ENCODE results near the gene LGALS7.
"Not testable (repeated sequence)": the region's sequence is repeated elsewhere in the genome, so short reads cannot be mapped to it uniquely, and the experiment has no call there.

LGALS7 gene

DNA sequence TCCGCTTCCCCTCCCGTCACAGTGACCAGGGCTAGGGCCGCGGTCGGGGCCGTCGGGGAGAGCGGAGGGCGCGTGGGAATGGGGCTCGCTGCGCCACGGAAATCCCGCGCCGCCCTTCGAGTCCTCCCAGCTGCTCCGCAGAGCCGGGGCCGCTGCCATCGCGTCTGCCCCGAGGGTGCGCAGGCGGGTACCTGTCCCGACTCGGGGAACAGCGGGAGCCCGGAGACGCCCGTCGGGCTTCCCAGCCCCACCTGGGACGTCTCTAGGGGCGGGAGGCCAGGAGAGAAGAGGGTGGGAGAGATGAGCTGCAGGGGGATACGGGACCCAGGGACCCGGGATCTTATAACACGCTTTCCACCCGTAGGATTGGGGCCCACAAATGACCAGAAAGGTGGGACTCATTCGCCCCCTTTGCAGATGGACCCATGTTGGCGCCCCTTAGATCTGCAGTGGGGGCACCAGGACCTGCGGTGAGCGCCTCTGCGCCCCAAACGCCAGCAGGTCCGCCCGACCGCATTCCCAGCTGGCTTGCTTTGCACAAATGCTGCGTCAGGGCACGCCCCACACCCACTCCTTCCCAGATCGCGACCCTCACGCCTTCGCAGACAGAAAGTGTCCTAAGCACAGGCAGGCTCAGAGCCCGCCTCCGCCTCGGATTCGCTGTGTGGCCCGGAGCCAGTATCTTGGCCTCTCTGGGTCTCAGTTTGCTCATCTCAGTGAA, 2.9 kb downstream of the LGALS7 start:
- not testable (repeated sequence) for DNase-seq

DNA sequence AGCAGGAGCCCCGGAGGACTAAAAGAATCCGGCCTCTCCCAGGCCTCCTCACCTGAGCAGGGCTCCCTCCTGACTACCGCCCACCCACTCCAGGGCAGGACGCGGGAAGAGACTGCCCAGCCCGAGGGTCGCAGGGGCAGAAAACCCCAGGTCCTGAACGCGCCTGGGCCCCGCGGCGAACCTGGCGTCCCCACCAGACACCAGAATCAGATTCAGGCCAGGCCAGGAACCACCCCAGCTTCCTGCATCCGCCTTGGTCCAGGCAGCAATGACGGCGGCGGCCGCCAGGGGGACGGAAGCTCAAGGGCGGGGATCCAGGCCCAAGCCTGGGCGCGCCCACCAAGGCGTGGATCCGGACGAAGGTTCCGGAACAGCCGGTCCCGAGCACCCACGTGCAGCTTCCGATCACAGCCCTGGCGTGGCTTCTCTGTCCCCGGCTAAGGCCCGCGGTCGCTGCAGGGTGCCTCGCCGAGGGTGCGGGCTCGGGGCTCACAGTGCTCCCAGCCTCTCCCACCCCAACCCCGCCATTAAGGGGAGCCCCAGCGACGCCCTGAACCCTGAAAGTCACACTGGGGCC, 3.6 kb downstream of the LGALS7 start:
- DNase-seq = no peak

DNA sequence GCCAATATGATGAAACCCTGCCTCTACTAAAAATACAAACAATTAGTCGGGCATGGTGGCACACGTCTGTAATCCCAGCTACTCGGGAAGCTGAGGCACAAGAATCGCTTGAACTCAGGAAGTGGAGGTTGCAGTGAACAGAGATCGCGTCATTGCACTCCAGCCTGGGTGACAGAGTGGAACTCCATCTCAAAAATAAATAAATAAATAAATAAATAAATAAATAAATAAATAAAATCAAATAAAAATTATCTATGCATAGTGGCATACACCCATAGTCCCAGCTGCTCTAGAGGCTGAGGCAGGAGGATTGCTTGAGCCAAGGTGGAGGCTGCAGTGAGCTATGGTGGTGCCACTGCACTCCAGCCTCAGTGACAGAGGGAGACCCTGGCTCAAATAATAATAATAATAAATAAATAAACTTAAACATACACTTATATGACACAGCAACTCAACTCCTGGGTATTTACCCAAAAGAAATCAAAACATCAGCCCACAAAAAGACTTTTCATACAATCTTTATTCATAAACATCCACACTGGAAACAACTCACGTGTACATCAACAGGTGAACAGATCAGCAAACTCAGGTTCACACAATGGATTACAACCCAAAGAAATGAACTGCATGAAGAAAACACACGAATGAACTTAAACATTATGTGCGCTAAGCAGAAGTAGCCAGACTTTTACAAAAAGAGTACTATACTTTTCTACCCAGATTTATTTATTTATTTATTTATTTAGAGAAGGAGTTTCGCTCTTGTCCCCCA, 6.9 kb downstream of the LGALS7 start:
- DNase-seq = no peak

DNA sequence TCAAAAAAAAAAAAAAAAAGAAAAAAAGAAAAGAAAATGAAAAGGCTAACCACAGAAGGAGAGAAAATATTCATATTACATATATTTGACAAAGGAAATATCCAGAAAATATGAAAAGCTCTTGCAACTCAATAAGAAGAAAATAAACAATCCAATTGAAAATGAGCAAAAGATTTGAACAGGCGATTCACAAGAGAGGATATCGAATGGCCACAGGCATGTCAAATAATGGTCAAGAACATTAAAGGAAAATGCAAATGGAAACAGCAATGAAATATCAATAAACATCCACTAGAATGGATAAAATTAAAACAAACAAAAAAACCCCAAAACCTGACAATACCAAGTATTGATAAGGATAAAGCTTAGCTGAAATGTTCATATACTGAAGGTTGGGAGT, 8.1 kb downstream of the LGALS7 start:
- DNase-seq = no peak

DNA sequence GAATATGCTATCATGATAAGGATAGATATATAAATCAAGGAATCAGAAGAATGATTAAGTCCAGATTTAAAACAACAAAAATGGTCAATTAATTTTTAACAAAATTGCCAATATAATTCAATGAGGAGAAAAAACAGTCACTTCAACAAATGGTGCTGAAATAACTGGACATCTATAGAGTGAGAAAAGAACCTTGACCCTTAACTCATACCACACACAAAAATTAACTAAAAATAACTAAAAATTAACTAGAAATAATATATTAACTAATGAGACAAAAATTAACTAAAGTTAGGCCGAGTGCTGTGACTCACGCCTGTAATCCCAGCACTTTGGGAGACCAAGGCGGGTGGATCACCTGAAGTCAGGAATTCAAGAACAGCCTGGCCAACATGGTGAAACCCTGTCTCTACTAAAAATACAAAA, 9.5 kb downstream of the LGALS7 start:
- DNase-seq = no peak

DNA sequence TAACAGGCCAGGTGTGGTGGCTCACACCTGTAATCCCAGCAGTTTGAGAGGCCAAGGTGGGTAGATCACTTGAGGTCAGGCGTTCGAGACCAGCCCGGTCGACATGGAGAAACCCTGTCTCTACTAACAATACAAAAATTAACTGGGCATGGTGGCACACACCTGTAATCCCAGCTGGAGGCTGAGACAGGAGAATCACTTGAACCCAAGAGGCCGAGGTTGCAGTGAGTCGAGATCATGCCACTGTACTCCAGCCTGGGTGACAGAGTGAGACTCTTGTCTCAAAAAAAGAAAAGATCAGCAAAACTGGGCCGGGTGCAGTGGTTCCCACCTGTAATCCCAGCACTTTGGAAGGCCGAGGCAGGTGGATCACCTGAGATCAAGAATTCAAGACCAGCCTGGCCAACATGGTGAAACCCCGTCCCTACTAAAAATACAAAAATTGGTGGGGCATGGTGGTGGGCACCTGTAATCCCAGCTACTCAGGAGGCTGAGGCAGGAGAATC, 11.4 kb downstream of the LGALS7 start:
- not testable (repeated sequence) for DNase-seq

DNA sequence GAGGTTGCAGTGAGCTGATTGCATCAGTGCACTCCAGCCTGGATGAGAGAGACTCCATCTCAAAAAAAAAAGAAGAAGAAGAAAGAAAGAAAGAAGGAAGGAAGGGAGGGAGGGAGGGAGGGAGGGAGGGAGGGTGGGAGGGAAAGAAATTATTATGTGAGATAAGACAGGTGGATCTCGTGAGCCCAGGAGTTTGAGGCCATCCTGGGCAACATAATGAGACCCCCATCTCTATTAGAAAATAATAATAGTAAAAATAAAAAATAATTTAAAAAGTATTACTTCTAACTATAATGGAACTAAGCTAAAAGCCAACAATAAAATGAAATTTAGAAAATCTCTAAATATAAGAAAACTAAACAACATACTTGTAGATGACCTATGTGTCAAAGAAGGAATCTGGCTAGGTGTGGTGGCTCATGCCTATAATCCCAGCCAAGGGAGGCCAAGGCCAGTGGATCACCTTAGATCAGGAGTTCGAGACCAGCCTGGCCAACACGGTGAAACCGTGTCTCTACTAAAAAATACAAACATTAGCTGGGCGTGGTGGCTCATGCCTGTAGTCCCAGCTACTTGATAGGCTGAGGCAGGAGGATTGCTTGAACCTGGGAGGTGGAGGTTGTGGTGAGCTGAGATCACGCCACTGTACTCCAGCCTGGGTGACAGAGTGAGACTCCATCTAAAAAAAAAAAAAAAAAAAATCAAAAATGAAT, 12.4 kb downstream of the LGALS7 start:
- DNase-seq = not testable (repeated sequence)

DNA sequence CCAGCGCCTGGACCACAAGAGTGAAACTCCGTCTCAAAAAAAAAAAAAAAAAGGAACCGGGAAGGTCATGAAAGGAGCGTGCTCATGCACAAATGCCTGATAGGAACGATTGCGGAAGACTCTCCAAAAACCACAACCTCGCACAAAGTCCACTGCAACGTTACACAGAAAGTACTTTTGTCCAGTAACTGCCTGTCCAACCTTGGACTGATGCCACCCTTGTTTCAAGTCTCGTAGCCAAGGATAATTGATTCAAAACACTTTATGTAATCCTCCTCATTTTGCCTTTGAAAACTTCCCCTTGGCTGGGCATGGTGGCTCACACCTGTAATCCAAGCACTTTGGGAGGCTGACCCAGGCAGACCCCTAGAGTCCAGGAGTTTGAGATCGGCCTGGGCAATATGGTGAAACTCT, 13.7 kb downstream of the LGALS7 start:
- no peak for DNase-seq

DNA sequence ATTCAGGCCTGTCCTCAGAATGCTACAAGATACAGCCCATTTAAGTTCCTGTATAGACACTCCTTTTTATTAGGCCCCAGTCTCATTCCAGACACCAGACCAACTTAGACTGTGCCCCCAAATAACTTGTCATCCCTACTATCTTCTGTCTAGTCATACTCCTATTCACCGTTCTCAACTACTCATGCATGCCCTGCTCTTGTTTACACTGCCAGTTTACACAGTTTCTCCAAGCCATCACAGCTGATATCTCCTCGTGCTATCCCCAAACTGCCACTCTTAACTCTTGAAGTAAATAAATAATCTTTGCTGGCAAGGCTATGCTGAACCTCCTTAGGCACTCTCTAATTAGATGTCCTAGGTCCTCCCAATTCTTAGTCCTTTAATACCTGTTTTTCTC, 19.1 kb downstream of the LGALS7 start:
- not testable (repeated sequence) for DNase-seq

DNA sequence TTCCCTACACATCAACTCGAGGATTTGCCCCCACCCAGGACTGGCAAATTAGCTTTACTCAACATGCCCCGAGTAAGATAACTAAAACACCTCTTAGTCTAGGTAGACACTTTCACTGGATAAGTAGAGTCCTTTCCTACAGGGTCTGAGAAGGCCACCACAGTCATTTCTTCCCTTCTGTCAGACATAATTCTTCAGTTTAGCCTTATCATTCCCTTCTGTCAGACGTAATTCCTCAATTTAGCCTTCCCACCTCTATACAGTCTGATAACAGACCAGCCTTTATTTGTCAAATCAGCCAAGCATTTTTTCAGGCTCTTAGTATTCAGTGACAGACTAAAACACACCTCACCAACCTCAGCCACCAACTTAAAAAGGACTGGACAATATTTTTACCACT, 19.5 kb downstream of the LGALS7 start:
- not testable (repeated sequence) for DNase-seq

DNA sequence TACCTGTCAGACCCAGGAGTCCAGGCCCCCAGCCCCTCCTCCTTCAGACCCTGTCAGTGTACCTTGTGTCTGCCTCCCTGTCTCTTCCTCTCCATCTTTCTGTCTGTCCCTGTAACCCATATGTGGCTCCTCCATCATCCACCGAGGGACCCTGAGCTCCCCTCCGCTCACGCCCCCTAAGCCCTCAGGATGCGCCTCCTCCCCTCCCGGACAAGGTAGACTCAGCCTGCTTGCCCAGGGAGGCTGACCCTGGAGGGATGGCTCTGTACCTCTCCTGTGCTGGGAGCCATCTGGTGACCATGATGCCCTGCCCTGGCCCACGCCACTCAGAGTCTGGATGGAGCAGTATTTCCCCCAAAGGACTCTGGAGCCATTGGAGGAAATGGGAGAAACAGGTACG, 28.0 kb downstream of the LGALS7 start:
- no peak for DNase-seq

DNA sequence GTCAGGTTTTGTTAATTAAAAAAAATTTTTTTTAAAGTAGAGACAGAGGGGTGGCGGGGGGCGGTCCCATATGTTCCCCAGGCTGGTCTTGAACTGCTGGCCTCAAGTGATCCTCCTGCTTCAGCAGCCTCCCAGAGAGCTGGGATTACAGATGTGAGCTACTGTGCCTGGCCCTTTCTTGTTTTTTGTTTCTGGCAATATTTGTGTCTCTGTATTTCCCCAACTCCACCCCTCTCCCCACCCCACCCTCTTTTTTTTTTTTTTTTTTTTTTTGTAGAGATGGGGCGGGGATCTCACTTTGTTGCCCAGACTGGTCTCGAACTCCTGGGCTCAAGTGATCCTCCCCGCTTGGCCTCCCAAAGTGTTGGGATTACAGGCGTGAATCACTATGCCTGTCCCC, 28.4 kb downstream of the LGALS7 start:
- DNase-seq = no peak

DNA sequence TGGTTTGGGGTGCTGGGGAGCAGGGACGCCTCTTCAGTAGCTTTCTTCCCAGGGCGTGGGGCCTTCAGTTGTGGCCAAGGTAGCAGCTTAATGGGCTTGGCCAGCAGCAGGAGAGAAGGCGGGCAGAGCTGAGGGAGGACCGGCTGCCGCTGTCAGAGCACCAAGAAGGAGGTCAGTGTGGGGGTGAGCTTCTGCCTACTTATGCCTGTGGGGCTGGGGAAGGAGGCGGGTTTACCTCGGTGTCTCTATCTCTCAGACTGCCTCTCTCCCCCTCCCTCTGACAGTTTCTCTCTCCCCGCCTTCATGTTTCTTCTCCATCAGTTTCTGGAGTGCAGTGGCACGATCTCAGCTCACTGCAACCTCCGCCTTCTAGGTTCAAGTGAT, 29.0 kb downstream of the LGALS7 start, which contains the start of gene CAPN12:
Gene CAPN12 (minus strand): TSS at position 177 of the 384 bp plus-strand sequence. CDS start 309 bp downstream, outside the sequence.
- no peak for DNase-seq

DNA sequence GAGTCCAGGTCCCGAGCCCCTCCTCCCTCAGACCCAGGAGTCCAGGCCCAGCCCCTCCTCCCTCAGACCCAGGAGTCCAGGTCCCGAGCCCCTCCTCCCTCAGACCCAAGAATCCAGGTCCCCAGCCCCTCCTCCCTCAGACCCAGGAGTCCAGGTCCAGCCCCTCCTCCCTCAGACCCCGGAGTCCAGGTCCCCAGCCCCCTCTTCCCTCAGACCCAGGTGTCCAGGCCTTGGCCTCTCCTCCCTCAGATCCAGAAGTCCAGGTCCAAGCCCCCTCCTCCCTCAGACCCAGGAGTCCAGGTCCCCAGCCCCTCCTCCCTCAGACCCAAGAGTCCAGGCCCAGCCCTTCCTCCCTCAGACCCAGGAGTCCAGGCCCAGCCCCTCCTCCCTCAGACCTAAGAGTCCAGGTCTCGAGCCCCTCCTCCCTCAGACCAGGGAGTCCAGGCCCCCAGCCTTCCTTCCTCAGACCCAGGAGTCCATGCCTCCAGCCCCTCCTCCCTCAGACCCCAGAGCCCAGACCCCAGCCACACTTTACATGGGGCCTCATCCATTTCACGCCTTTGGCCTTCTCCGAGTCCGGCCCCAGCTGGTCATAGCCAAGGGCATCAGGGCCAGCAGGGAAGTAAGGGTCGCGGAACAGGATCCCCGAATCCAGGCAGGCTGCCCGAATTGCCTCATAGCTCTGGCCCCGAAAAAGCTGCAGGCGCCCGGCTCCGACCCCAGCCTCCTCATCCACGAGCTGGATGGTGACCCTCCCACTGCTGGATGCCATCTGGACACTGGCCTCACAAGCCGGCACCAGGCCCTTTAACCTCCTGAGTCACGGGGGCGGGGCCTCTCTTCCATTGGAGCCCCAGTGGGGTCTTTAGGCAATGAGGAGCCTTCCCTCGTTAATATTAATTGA, 29.7 kb downstream of the LGALS7 start:
- no peak for DNase-seq

DNA sequence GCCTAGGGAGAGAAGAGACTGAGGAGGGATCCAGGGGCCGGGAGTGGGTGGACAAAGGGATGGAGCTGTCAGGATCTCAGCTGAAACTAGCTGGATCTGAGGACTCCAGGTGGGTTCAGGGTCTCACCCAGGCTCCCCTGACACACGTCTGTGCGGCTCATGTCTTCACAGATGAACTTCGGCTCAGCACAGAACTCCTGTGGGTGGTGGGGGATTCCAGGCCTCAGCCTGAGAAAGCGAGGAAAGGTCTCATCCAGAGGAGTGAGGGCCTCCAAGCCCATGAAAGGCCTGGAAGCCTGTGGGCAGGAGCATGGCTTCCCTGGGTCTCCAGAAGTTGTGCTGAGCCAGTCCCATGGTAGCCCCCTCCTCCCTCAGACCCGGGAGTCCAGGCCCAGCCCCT, 30.4 kb downstream of the LGALS7 start:
- DNase-seq = no peak

DNA sequence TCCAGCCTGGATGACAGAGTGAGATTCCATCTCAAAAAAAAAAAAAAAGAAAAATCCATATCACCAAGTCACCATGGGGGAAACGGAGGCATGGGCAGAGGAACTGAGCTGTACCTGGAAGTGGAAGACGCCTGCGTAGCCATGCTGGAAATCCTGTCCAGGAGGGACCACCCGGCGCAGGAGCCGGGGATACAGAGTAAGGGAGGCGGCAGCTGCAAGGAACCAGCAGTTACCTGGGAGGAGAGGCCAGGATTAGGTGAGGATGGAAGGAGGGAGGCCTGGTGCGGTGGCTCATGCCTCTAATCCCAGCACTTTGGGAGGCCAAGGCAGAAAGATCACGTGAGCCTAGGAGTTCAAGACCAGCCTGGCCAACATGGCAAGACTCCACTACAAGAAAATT, 31.0 kb downstream of the LGALS7 start:
- no peak for DNase-seq

DNA sequence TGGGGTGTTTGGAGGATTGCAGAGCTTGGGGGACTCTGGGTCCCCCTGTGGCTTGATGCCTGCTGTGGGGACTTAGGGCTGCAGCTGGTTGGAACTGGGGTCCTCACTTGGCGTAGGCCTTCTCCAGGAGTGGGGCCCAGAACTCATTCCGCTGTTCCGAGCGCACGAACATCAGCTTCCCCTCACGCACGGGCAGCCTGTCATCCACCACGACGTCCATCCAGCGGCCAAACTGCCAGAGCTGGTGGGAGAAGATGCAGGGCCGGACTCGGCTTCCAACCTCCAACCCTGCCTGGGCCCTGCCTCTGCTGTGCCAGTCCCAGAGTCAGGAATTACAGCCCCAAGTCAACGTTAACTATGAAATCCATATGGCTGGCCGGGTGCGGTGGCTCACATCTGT, 31.6 kb downstream of the LGALS7 start:
- DNase-seq = no peak

DNA sequence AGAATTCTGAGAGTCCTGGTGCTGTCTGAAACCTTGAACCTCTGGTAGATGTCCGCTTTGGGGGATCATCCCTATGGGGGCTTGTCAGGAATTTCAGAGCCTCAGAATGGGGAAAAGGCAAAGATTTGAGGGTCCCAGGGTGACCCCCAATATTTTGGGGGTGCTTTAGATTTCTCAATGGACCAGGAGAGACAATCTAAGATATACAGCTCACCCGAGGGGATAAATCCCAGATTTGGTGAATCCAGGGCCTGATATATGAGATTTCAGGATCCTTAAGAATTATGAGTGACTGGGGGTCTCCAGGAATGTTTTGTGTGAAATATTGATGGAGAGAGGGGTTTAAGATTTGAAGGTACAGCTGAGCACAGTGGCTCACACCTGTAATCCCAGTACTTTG, 32.4 kb downstream of the LGALS7 start:
- DNase-seq = no peak

DNA sequence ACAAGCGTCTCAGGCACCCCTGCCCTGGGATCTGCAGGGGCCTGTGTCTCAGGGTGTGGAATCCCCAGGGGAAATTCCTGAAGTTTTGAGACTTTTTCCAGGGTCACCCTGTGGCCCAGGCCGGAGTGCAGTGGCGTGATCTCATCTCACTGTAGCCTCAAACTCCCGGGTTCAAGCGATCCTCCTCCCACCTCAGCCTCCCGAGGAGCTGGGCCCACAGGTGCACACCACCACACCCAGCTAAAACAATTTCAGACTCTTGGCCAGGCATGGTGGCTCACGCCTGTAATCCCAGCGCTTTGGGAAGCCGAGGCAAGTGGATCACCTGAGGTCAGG, 33.1 kb downstream of the LGALS7 start:
- no peak for DNase-seq

DNA sequence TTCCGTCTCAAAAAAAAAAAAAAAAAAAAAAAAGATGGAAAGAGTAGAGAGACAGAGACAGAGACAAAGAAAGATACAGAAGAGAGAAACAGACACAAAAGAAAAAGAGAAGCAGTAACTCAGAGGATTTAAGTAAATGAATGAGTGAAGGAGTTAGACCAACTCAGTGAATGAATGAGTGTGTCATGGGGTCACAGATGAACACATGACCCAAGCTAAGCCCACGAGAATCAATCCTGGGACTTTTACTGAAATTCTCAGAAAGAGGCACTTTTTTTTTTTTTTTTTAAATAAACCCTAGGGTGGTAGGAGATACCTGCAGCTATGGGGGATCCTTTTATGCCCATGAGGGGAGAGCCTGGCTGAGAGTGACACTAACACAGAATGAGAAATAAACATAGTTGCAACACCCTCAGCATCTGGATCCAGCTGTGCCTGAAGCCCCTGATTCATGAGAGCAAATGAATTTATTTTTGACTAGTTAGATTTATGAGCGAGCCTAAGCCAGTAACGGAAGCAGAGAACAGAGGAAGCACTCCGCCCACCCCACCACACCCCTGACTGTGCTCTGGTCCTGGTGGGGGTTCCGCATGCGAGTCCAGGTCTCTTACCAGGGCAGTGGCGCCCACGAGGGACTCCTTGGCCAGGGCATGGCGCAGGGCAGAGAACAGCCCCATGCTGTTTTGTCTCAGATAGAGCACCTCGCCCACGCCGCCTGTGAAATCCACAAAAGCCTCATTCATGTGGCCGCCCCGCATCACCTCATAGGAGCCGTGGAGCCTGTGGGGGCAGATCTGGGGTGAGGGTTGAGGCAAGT, 33.7 kb downstream of the LGALS7 start:
- DNase-seq = no peak
